HepG2 (cell line): ENCODE measurements around the gene PJA1.

Experiments used
- ARNT ChIP-seq: fragments of 450-650 bp; IDR thresholded peaks from 2 replicates; pipeline ENCODE4 v1.6.1; 2017
- CHD4 ChIP-seq: fragments of 200-600 bp; sonication (generic); IDR thresholded peaks from 2 replicates; pipeline ENCODE4 v1.7.0; 2017; ENCODE audit warnings: mild to moderate bottlenecking, low read length, borderline replicate concordance
- NFKBIZ ChIP-seq: IDR thresholded peaks from 2 replicates; pipeline ENCODE4 v1.6.1; 2018; ENCODE audit warnings: missing genetic modification reagents, missing compliant biosample characterization
- NFYB ChIP-seq: sonication (generic); formaldehyde crosslinking; IDR thresholded peaks from 2 replicates; pipeline ENCODE4 v1.4.0; 2020; ENCODE audit warnings: missing genetic modification reagents
- RBAK ChIP-seq: sonication (generic); formaldehyde crosslinking; IDR thresholded peaks from 2 replicates; pipeline ENCODE4 v1.5.1; 2020; ENCODE audit warnings: mild to moderate bottlenecking, missing genetic modification reagents
- SMC3 ChIP-seq: IDR thresholded peaks from 2 replicates; pipeline ENCODE4 v1.6.1; 2011; ENCODE audit warnings: low read length, improper control_type of control experiment
- U2AF2 ChIP-seq: fragments of 200-400 bp; formaldehyde crosslinking; IDR thresholded peaks from 2 replicates; pipeline ENCODE4 v1.6.1; 2017; ENCODE audit warnings: low read depth, mild to moderate bottlenecking, low read length
- ZFP36 ChIP-seq: fragments of 150-350 bp; IDR thresholded peaks from 2 replicates; pipeline ENCODE4 v1.6.1; 2018; ENCODE audit warnings: borderline replicate concordance, low read length, low read depth; ENCODE audit not compliant: partially characterized antibody
- ZNF839 ChIP-seq: sonication (generic); formaldehyde crosslinking; IDR thresholded peaks from 2 replicates; pipeline ENCODE4 v1.4.0; 2020; ENCODE audit warnings: missing genetic modification reagents, mild to moderate bottlenecking, borderline replicate concordance
- ZSCAN25 ChIP-seq: sonication (generic); formaldehyde crosslinking; IDR thresholded peaks from 2 replicates; pipeline ENCODE4 v1.8.0; 2022; ENCODE audit warnings: mild to moderate bottlenecking, missing genetic modification reagents
- TF ChIP-seq, protein P1 (sequence below): sonication (generic); formaldehyde crosslinking; IDR thresholded peaks from 2 replicates; pipeline ENCODE4 v1.5.1; 2020; ENCODE audit warnings: mild to moderate bottlenecking, missing genetic modification reagents, borderline replicate concordance
- TF ChIP-seq, protein P2 (sequence below), 2 experiments: sonication (generic) in 1 of 2; formaldehyde crosslinking in 1 of 2; IDR thresholded peaks; 2 replicates each; pipeline versions ENCODE4 v1.4.0 to v1.6.1; 2018 to 2020; ENCODE audit warnings: missing genetic modification reagents in 2 of 2, borderline replicate concordance in 1 of 2, low read depth in 1 of 2, mild to moderate bottlenecking in 1 of 2, missing biosample characterization in 1 of 2
- TF ChIP-seq, protein P3 (sequence below): sonication (generic); formaldehyde crosslinking; conservative IDR thresholded peaks from 2 replicates; pipeline ENCODE4 v1.4.0; 2020; ENCODE audit warnings: missing genetic modification reagents

DNA sequence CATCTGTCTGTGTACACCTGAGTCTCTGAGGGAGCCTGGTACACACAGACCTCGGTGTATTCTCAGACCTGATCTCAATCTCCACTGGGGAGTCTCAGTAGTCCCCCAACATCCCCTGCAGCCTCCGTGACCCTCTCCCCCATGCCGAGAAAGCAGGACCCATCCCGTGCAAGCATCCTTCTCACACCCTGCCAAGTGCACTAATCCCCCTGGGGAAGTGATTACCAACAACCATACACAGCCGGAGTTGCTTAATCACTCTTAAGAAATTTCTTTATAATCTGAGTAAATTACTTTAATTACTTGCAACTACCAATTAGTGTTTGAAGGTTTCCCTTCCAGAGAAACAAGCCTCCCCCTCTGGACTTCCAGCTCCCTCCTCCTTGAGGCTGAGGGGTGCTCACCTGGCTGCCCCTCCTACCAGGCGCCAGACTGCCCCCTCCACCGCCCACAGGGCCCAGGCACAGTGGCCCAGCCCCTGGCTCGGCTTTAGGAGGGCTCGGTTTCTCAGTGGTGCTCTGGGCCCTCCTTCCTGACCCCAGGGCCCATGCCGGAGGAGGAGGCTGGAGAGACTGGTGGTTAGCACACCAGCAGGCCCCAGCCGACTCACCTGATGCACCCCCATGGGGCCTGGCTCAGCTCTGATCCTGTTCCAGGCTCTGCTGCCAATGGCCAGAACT is 43.8 kb downstream of the PJA1 start:
- TF ChIP-seq RBAK (no peak), ZFP36 (no peak), ZNF839 (no peak), ARNT (no peak), NFKBIZ (no peak), ZSCAN25 (no peak), NFYB (CRISPR knock-in tag) (no peak), U2AF2 (no peak), SMC3 (no peak), CHD4 (no peak)
- TF ChIP-seq, protein P1, sequence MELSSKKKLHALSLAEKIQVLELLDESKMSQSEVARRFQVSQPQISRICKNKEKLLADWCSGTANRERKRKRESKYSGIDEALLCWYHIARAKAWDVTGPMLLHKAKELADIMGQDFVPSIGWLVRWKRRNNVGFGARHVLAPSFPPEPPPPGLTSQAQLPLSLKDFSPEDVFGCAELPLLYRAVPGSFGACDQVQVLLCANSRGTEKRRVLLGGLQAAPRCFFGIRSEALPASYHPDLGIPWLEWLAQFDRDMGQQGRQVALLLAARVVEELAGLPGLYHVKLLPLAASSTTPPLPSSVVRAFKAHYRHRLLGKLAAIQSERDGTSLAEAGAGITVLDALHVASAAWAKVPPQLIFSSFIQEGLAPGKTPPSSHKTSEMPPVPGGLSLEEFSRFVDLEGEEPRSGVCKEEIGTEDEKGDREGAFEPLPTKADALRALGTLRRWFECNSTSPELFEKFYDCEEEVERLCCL (CRISPR knock-in tag): no peak
- TF ChIP-seq, protein P2, sequence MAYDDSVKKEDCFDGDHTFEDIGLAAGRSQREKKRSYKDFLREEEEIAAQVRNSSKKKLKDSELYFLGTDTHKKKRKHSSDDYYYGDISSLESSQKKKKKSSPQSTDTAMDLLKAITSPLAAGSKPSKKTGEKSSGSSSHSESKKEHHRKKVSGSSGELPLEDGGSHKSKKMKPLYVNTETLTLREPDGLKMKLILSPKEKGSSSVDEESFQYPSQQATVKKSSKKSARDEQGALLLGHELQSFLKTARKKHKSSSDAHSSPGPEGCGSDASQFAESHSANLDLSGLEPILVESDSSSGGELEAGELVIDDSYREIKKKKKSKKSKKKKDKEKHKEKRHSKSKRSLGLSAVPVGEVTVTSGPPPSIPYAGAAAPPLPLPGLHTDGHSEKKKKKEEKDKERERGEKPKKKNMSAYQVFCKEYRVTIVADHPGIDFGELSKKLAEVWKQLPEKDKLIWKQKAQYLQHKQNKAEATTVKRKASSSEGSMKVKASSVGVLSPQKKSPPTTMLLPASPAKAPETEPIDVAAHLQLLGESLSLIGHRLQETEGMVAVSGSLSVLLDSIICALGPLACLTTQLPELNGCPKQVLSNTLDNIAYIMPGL (CRISPR knock-in tag; IDR thresholded peaks at IDR 0.05; ENCODE audit: borderline replicate concordance in 1 of 2, low read depth in 1 of 2): no peak
- TF ChIP-seq, protein P3, sequence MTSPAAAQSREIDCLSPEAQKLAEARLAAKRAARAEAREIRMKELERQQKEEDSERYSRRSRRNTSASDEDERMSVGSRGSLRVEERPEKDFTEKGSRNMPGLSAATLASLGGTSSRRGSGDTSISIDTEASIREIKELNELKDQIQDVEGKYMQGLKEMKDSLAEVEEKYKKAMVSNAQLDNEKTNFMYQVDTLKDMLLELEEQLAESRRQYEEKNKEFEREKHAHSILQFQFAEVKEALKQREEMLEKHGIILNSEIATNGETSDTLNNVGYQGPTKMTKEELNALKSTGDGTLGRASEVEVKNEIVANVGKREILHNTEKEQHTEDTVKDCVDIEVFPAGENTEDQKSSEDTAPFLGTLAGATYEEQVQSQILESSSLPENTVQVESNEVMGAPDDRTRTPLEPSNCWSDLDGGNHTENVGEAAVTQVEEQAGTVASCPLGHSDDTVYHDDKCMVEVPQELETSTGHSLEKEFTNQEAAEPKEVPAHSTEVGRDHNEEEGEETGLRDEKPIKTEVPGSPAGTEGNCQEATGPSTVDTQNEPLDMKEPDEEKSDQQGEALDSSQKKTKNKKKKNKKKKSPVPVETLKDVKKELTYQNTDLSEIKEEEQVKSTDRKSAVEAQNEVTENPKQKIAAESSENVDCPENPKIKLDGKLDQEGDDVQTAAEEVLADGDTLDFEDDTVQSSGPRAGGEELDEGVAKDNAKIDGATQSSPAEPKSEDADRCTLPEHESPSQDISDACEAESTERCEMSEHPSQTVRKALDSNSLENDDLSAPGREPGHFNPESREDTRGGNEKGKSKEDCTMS (CRISPR knock-in tag): no peak
